Natural killer cell (primary cell): ENCODE data around the gene RBM20. TPM values are rescaled to one million over a fixed set of nuclear protein-coding genes. Genes with fewer than 3 reads are reported as not detected.

Experiments used
- ATAC-seq, 3 donors: fragments of 150-1000 bp in 2 of 3; fragments of 200-7000 bp in 1 of 3; cut with Tn5 transposase; 1 replicate in 1 of 3; 2 replicates in 2 of 3; pipeline ENCODE4 v1.10.0; 2021; ENCODE audit warnings: mild to moderate bottlenecking in 2 of 3, moderate library complexity in 2 of 3
- DNase-seq, 2 donors: peaks; one replicate each; pipeline versions ENCODE4 v3.0.0 to v3.0.0-alpha.2; 2013 to 2021; ENCODE audit warnings: mixed read lengths in 1 of 2
- H3K27ac ChIP-seq: one replicate; pipeline ENCODE4 v1.5.1; 2013; ENCODE audit warnings: mild to moderate bottlenecking, low read length
- H3K27me3 ChIP-seq: one replicate; pipeline ENCODE4 v1.6.1; 2013; ENCODE audit warnings: low read length; ENCODE audit not compliant: control insufficient read depth, insufficient read depth
- H3K36me3 ChIP-seq: one replicate; pipeline ENCODE4 v1.6.1; 2013; ENCODE audit warnings: low read length; ENCODE audit not compliant: control insufficient read depth, insufficient read depth
- H3K4me1 ChIP-seq: one replicate; pipeline ENCODE4 v1.6.1; 2013; ENCODE audit warnings: low read length; ENCODE audit not compliant: control insufficient read depth, insufficient read depth
- H3K4me3 ChIP-seq: one replicate; pipeline ENCODE4 v1.5.1; 2013; ENCODE audit warnings: low read length
- H3K9me3 ChIP-seq: one replicate; pipeline ENCODE4 v1.6.1; 2013; ENCODE audit warnings: low read length; ENCODE audit not compliant: control insufficient read depth, insufficient read depth
- H3K27ac Mint-ChIP-seq, 2 donors: one replicate each; pipeline ENCODE4 v1.8.0; 2022; ENCODE audit warnings: mild to moderate bottlenecking in 2 of 2, mixed read lengths in 2 of 2, moderate library complexity in 1 of 2
- H3K27me3 Mint-ChIP-seq, 2 donors: one replicate each; pipeline ENCODE4 v1.8.0; 2022; ENCODE audit warnings: low read depth in 2 of 2, mixed read lengths in 2 of 2
- H3K36me3 Mint-ChIP-seq: one replicate; pipeline ENCODE4 v1.8.0; 2022; ENCODE audit warnings: mixed read lengths
- H3K4me1 Mint-ChIP-seq, 2 donors: one replicate each; pipeline ENCODE4 v1.8.0; 2022; ENCODE audit warnings: mixed read lengths in 2 of 2
- H3K4me3 Mint-ChIP-seq: one replicate; pipeline ENCODE4 v1.8.0; 2022; ENCODE audit warnings: mild to moderate bottlenecking, moderate library complexity, mixed read lengths
- H3K9me3 Mint-ChIP-seq, 2 donors: one replicate each; pipeline ENCODE4 v1.8.0; 2022; ENCODE audit warnings: mixed read lengths in 2 of 2
- WGBS: methylation state at CpG from one replicate; pipeline ENCODE4 v1.1.7; 2013; ENCODE audit warnings: missing lambda C conversion rate; ENCODE audit not compliant: insufficient coverage; 5-methylcytosine and 5-hydroxymethylcytosine counted together
- intact Hi-C: fragments of 100-400 bp; cut with micrococcal nuclease; formaldehyde crosslinking; loops from one replicate; pipeline ENCODE4 v1.14.2; 2022
- total RNA-seq, 4 donors: library from RNA; stranded (reverse); fragments of 120-200 nt in 1 of 4; gene quantifications; one replicate each; pipeline versions ENCODE4 v1.2.3 to v1.2.4, GENCODE V29; 2013 to 2022
- TF ChIP-seq, protein P1 (sequence below): fragments of 200-600 bp; IDR thresholded peaks from one replicate; pipeline ENCODE4 v1.8.0; 2022; ENCODE audit warnings: antibody characterized with exemption

The RBM20 gene
- total RNA-seq, 3 donors from 2014 or later (not counting 1 experiment from before 2014, with no cell fraction given), result 0.35 TPM; not detected in 2

GRCh38 chr10:110644598-110645462 lies 694 bp downstream of the RBM20 start:
- TF ChIP-seq, protein P1, sequence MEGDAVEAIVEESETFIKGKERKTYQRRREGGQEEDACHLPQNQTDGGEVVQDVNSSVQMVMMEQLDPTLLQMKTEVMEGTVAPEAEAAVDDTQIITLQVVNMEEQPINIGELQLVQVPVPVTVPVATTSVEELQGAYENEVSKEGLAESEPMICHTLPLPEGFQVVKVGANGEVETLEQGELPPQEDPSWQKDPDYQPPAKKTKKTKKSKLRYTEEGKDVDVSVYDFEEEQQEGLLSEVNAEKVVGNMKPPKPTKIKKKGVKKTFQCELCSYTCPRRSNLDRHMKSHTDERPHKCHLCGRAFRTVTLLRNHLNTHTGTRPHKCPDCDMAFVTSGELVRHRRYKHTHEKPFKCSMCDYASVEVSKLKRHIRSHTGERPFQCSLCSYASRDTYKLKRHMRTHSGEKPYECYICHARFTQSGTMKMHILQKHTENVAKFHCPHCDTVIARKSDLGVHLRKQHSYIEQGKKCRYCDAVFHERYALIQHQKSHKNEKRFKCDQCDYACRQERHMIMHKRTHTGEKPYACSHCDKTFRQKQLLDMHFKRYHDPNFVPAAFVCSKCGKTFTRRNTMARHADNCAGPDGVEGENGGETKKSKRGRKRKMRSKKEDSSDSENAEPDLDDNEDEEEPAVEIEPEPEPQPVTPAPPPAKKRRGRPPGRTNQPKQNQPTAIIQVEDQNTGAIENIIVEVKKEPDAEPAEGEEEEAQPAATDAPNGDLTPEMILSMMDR, result no peak
- Histone ChIP-seq H3K4me3 (no peak overlapping the region), H3K27ac (no peak overlapping the region), H3K4me1 (peaks cover 12% of the 10 kb centered on the region), H3K27me3 (peaks cover 34% of the 10 kb centered on the region), H3K36me3 (no peaks in the 10 kb centered on the region), H3K9me3 (no peaks in the 10 kb centered on the region)
- intact Hi-C loops, result no loop called here
- 31% methylated on average over 24 of the region's 31 CpGs for WGBS
- DNase-seq (no peak), ATAC-seq (no peak)
- Mint-ChIP-seq H3K4me3 (peak overlapping the region; percentile 72), H3K27ac (no peak overlapping the region), H3K4me1 (peaks cover 25% of the 10 kb centered on the region in 2 donors), H3K36me3 (peaks cover 7% of the 10 kb centered on the region), H3K27me3 (peaks cover 52 to 79% of the 10 kb centered on the region in 2 donors), H3K9me3 (no peaks in the 10 kb centered on the region)

- Histone ChIP-seq H3K27me3 (peaks cover 30% of the 10 kb centered on the region), H3K4me3 (no peak overlapping the region), H3K27ac (no peak overlapping the region), H3K4me1 (peaks cover 11% of the 10 kb centered on the region), H3K36me3 (no peaks in the 10 kb centered on the region), H3K9me3 (no peaks in the 10 kb centered on the region)
- H3K27ac Mint-ChIP-seq, result no peak overlapping the region
- TF ChIP-seq, protein P1, result no peak
- intact Hi-C loops, result no loop called here
- H3K4me1 Mint-ChIP-seq, result peaks cover 17 to 25% of the 10 kb centered on the region in 2 donors
- peaks cover 56 to 77% of the 10 kb centered on the region in 2 donors for H3K27me3 Mint-ChIP-seq
- WGBS, result 80% methylated on average over 10 of the region's 13 CpGs
- no peak for DNase-seq
- H3K9me3 Mint-ChIP-seq, result no peaks in the 10 kb centered on the region
- H3K4me3 Mint-ChIP-seq, result no peak overlapping the region
- peaks cover 7% of the 10 kb centered on the region for H3K36me3 Mint-ChIP-seq
- ATAC-seq, result no peak
Measured at GRCh38 chr10:110646417-110647135, 2.4 kb downstream of the RBM20 start.

DNA sequence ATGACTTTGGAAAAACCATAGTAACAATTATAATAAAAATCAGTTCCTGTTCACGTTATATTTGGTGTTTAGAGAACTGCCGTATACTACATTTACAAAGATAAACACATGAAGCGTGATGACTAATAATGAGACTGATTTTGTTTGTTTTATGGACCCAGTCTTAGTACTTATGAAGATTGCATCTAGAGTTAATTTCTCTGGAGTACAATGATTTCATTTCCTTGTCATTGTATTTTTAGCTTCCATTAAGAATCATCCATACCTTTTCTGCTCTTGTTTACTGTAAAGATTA lies 2.9 kb downstream of the RBM20 start:
- no peak for ATAC-seq
- WGBS, result no CpG with 5 or more reads among the region's 3 CpGs
- no peaks in the 10 kb centered on the region for H3K9me3 Mint-ChIP-seq
- Histone ChIP-seq H3K36me3 (no peaks in the 10 kb centered on the region), H3K27ac (no peak overlapping the region), H3K27me3 (peaks cover 25% of the 10 kb centered on the region), H3K4me3 (no peak overlapping the region), H3K4me1 (peaks cover 12% of the 10 kb centered on the region), H3K9me3 (no peaks in the 10 kb centered on the region)
- H3K36me3 Mint-ChIP-seq, result peaks cover 7% of the 10 kb centered on the region
- H3K27me3 Mint-ChIP-seq, result peaks cover 53 to 72% of the 10 kb centered on the region in 2 donors
- intact Hi-C loops, result no loop called here
- peaks cover 12 to 27% of the 10 kb centered on the region in 2 donors for H3K4me1 Mint-ChIP-seq
- H3K4me3 Mint-ChIP-seq, result no peak overlapping the region
- no peak overlapping the region for H3K27ac Mint-ChIP-seq
- DNase-seq, result no peak
- TF ChIP-seq, protein P1, result no peak
